ENCODE results near the gene TSPAN5. TPM values are rescaled to one million over a fixed set of nuclear protein-coding genes. Genes with fewer than 3 reads are reported as not detected.

Gene TSPAN5
- total RNA-seq, 4 donors from 2014 or later, result 25.5 to 41.5 (median 36.5) TPM

DNA sequence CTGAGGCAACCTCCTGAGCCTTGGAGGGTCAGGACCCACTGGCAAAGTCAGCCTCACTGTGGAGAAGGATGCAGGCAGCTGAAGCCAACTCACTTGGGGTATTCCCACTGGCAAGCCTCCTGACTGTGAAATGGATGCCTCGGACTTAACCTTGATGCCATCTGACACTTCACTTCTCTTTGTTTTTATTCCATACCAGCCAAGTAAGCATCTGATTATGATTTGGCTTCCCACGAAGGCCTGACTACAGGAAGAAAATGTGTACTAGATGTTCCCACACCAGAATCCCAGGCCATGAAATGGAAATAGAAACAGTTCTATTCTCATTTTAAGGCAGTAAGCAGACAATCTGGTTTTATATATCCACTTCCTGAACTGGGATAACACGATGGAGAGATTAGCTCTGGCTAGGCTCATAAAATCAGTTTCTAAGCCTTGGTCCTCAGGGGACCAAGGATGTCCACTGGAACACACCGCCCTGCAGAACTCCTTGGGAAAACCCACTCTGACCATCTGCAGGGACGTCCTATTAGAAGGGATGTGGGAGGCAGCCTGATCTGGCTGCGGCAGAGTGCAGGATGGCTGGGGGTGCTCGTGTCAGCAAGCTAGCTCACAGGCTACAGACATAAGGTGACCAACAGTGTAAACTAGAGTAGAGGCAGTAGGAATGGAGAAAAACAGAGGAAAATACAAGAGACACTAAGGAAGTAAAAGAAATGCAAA is 89.3 kb downstream of the TSPAN5 start:
- 39 to 62% methylated on average over 6 to 7 of the region's 7 CpGs for WGBS, 2 donors
- TF ChIP-seq CTCF (IDR thresholded peaks at IDR 0.05), result no peak
- TF ChIP-seq POLR2A (IDR thresholded peaks at IDR 0.05), result no peak
- no peak overlapping the region for H3K4me3 ChIP-seq (ENCODE audit: low read depth, poor library complexity, severe bottlenecking)
- intact Hi-C loops (cut with DNase I; ENCODE audit: low total_unique reads), result no loop called here
- no peak for DNase-seq (ENCODE audit: low spot score in 2 of 2)

DNA sequence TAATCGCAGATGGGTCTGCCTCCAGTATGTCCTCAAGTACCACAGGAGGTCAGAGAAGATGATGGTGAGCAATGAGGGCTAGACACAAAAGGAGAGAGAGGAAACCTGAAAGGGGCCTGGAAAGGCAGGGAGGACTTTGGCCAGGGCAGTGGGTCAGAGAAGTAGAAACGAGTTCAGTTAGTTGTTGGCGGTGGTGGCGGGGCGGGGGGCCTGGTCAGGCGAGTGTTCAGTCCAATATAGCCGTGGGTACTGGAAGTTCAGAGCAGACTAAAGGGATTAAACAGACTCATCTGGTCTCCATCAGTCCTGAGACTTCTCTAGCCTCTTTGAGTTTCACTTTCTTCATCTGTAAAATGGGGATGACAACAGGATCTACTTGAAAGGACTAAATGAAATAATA is 90.8 kb downstream of the TSPAN5 start:
- no peak for DNase-seq (ENCODE audit: low spot score in 2 of 2)
- TF ChIP-seq CTCF (IDR thresholded peaks at IDR 0.05), result no peak
- no peak for TF ChIP-seq POLR2A (IDR thresholded peaks at IDR 0.05)
- intact Hi-C loops (cut with DNase I; ENCODE audit: low total_unique reads), result no loop called here
- no peak overlapping the region for H3K4me3 ChIP-seq (ENCODE audit: low read depth, poor library complexity, severe bottlenecking)
- 91 to 96% methylated on average over 7 of the region's 7 CpGs for WGBS, 2 donors

GRCh38 chr4:98566361-98567008 is 91.9 kb downstream of the TSPAN5 start:
- no peak for TF ChIP-seq POLR2A (IDR thresholded peaks at IDR 0.05)
- no peak for TF ChIP-seq CTCF (IDR thresholded peaks at IDR 0.05)
- H3K4me3 ChIP-seq (ENCODE audit: low read depth, poor library complexity, severe bottlenecking), result no peak overlapping the region
- DNase-seq (ENCODE audit: low spot score in 2 of 2), result no peak
- intact Hi-C loops (cut with DNase I; ENCODE audit: low total_unique reads), result no loop called here
- WGBS, 2 donors, result 57 to 66% methylated on average over 11 of the region's 11 CpGs

DNA sequence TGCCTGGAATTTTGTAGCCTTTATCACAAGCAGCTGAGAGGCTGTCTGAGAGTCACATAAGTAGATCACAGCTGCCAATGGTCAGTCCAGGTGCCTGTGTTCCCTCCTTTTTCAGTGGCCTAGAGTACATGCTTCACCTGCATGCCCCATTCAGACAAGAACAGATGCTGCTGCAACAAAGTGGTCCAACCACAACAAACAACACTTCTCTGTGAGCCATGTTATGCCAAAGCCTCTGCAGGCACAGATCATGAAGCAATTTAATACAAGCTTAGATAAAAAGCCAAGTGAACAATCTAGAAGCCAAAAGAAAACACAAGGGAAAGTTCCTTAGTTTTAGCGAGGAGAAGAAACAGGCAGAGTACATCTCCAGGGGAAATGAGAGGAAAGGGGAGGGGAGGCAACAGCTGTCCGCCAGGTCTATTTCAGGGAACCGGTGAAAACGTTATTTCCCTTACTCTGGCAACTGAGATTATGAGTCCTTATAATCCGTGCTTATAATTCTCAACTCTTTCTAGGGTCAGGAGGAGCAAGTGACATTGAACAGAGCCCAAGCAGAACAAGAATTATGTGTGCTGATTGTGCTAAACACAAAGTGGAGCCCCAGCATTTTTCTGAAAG is 92.6 kb downstream of the TSPAN5 start:
- intact Hi-C loops (cut with DNase I; ENCODE audit: low total_unique reads), result no loop called here
- WGBS, 2 donors, result 39 to 53% methylated on average over 5 of the region's 5 CpGs
- DNase-seq (ENCODE audit: low spot score in 2 of 2), result no peak
- no peak for TF ChIP-seq CTCF (IDR thresholded peaks at IDR 0.05)
- TF ChIP-seq POLR2A (IDR thresholded peaks at IDR 0.05), result no peak
- H3K4me3 ChIP-seq (ENCODE audit: low read depth, poor library complexity, severe bottlenecking), result no peak overlapping the region

- WGBS, 2 donors, result 84 to 91% methylated on average over 3 of the region's 3 CpGs
- intact Hi-C loops (cut with DNase I; ENCODE audit: low total_unique reads), result no loop called here
- DNase-seq (ENCODE audit: low spot score in 2 of 2), result no peak
- no peak overlapping the region for H3K4me3 ChIP-seq (ENCODE audit: low read depth, poor library complexity, severe bottlenecking)
- TF ChIP-seq CTCF (IDR thresholded peaks at IDR 0.05) (no peak), POLR2A (IDR thresholded peaks at IDR 0.05) (no peak)
Observed at GRCh38 chr4:98564852-98565251, 93.6 kb downstream of the TSPAN5 start.

Measured in lower leg skin (tissue), 4 donors.